Ishikawa (cell line): ENCODE data around the gene CERS6.

Experiments
- EGR1 ChIP-seq: IDR thresholded peaks from 2 replicates; pipeline ENCODE4 v1.6.1; 2012
- EP300 ChIP-seq: IDR thresholded peaks from 2 replicates; pipeline ENCODE4 v1.6.1; 2012; ENCODE audit warnings: borderline replicate concordance
- NFIC ChIP-seq: IDR thresholded peaks from 2 replicates; pipeline ENCODE4 v1.6.1; 2012
- RAD21 ChIP-seq: IDR thresholded peaks from 2 replicates; pipeline ENCODE4 v1.6.1; 2012; ENCODE audit warnings: low read depth
- TAF1 ChIP-seq: IDR thresholded peaks from 2 replicates; pipeline ENCODE4 v1.6.1; 2012; ENCODE audit warnings: low read depth, mild to moderate bottlenecking
- TCF12 ChIP-seq: IDR thresholded peaks from 2 replicates; pipeline ENCODE4 v1.6.1; 2012; ENCODE audit warnings: low read depth
- TEAD4 ChIP-seq: IDR thresholded peaks from 2 replicates; pipeline ENCODE4 v1.6.1; 2012

GRCh38 chr2:168455645-168456520, at the start of gene CERS6:
- TF ChIP-seq NFIC (peak; percentile 45; the same call in 1 of the 2 replicates), TEAD4 (no peak), TAF1 (peak; percentile 67), RAD21 (no peak), EGR1 (peak; percentile 98), EP300 (peak; percentile 3; the same call in 1 of the 2 replicates), TCF12 (peak; percentile 15; the same call in 1 of the 2 replicates)
